Activated naive CD4-positive, alpha-beta T cell treated with anti-CD3 and anti-CD28 coated beads, Interleukin-2, amount 10 ng/mL, durations not matched to agents 7 days and 5 days (primary cell): ENCODE data around the gene CAPN11.
"Not testable (repeated sequence)": the region's sequence is repeated elsewhere in the genome, so short reads cannot be mapped to it uniquely, and the experiment has no call there.

Experiments
- CTCF ChIA-PET: fragments of 350-600 bp; sonication (Branson Sonifier 250); formaldehyde crosslinking; loops from one replicate; lab custom pipeline; 2021; ENCODE audit warnings: antibody characterized with exemption; lab: Charles Lee
- DNase-seq: peaks from one replicate; pipeline ENCODE4 v3.0.0-alpha.2; 2020
- H3K27ac Mint-ChIP-seq: one replicate; pipeline ENCODE4 v1.8.0; 2021; ENCODE audit warnings: mild to moderate bottlenecking, moderate library complexity, mixed read lengths
- H3K27me3 Mint-ChIP-seq: one replicate; pipeline ENCODE4 v1.8.0; 2021; ENCODE audit warnings: mild to moderate bottlenecking, mixed read lengths
- H3K36me3 Mint-ChIP-seq: one replicate; pipeline ENCODE4 v1.8.0; 2021; ENCODE audit warnings: mixed read lengths
- H3K4me1 Mint-ChIP-seq: one replicate; pipeline ENCODE4 v1.8.0; 2021; ENCODE audit warnings: mixed read lengths
- H3K4me3 Mint-ChIP-seq: one replicate; pipeline ENCODE4 v1.8.0; 2021; ENCODE audit warnings: mild to moderate bottlenecking, moderate library complexity, mixed read lengths
- H3K9me3 Mint-ChIP-seq: one replicate; pipeline ENCODE4 v1.8.0; 2021; ENCODE audit warnings: mixed read lengths

Gene CAPN11

GRCh38 chr6:44138717-44139350 is 19.8 kb upstream of the CAPN11 start:
- H3K4me1 Mint-ChIP-seq = no peaks in the 10 kb centered on the region
- H3K27me3 Mint-ChIP-seq = no peaks in the 10 kb centered on the region
- CTCF ChIA-PET = no interaction called here
- DNase-seq = no peak
- H3K27ac Mint-ChIP-seq = no peak overlapping the region
- H3K4me3 Mint-ChIP-seq = no peak overlapping the region
- peaks cover 20% of the 10 kb centered on the region for H3K36me3 Mint-ChIP-seq
- no peaks in the 10 kb centered on the region for H3K9me3 Mint-ChIP-seq

GRCh38 chr6:44139351-44139743 is 19.3 kb upstream of the CAPN11 start:
- DNase-seq = no peak
- CTCF ChIA-PET = no interaction called here
- Mint-ChIP-seq H3K9me3 (no peaks in the 10 kb centered on the region), H3K27me3 (no peaks in the 10 kb centered on the region), H3K36me3 (peaks cover 20% of the 10 kb centered on the region), H3K4me3 (no peak overlapping the region), H3K4me1 (no peaks in the 10 kb centered on the region), H3K27ac (no peak overlapping the region)

GRCh38 chr6:44142835-44143234 is 15.8 kb upstream of the CAPN11 start:
- Mint-ChIP-seq H3K36me3 (peaks cover 14% of the 10 kb centered on the region), H3K27ac (no peak overlapping the region), H3K27me3 (no peaks in the 10 kb centered on the region), H3K4me1 (no peaks in the 10 kb centered on the region), H3K4me3 (no peak overlapping the region), H3K9me3 (no peaks in the 10 kb centered on the region)
- CTCF ChIA-PET = no interaction called here
- no peak for DNase-seq

- no peak for DNase-seq
- no peaks in the 10 kb centered on the region for H3K9me3 Mint-ChIP-seq
- CTCF ChIA-PET = no interaction called here
- H3K4me3 Mint-ChIP-seq = no peak overlapping the region
- peaks cover 13% of the 10 kb centered on the region for H3K36me3 Mint-ChIP-seq
- H3K4me1 Mint-ChIP-seq = no peaks in the 10 kb centered on the region
- no peaks in the 10 kb centered on the region for H3K27me3 Mint-ChIP-seq
- H3K27ac Mint-ChIP-seq = no peak overlapping the region
Observed at GRCh38 chr6:44143731-44144130, 14.9 kb upstream of the CAPN11 start.

GRCh38 chr6:44144536-44144935 is 14.1 kb upstream of the CAPN11 start:
- not testable (repeated sequence) for DNase-seq, H3K4me3 Mint-ChIP-seq, H3K4me1 Mint-ChIP-seq, H3K27ac Mint-ChIP-seq, H3K27me3 Mint-ChIP-seq, H3K9me3 Mint-ChIP-seq
- CTCF ChIA-PET = interaction anchor here (1.1 to 1.3 kb wide), 2 partner anchors 45 to 48 kb away, joined by 3 to 4 read pairs; no protein-coding TSS in a partner anchor
- H3K36me3 Mint-ChIP-seq = peaks cover 12% of the 10 kb centered on the region

- CTCF ChIA-PET = interaction anchor here (0.7 kb wide), 1 partner anchor 24 kb away, joined by 4 read pairs; no protein-coding TSS in a partner anchor
- Mint-ChIP-seq H3K27me3 (no peaks in the 10 kb centered on the region), H3K4me3 (no peak overlapping the region), H3K4me1 (no peaks in the 10 kb centered on the region), H3K9me3 (no peaks in the 10 kb centered on the region), H3K27ac (no peak overlapping the region), H3K36me3 (peaks cover 3% of the 10 kb centered on the region)
- no peak for DNase-seq
Observed at GRCh38 chr6:44145839-44146238, 12.8 kb upstream of the CAPN11 start.

- Mint-ChIP-seq H3K4me1 (peaks cover 3% of the 10 kb centered on the region), H3K27ac (no peak overlapping the region), H3K4me3 (no peak overlapping the region), H3K36me3 (no peaks in the 10 kb centered on the region), H3K9me3 (no peaks in the 10 kb centered on the region), H3K27me3 (no peaks in the 10 kb centered on the region)
- DNase-seq = no peak
- CTCF ChIA-PET = interaction anchor here (0.5 to 1.8 kb wide), 2 partner anchors 30 to 49 kb away, joined by 4 to 8 read pairs; no protein-coding TSS in a partner anchor
Observed at GRCh38 chr6:44146685-44147084, 11.9 kb upstream of the CAPN11 start.

GRCh38 chr6:44147256-44147655 is 11.4 kb upstream of the CAPN11 start:
- Mint-ChIP-seq H3K27me3 (no peaks in the 10 kb centered on the region), H3K4me3 (no peak overlapping the region), H3K36me3 (no peaks in the 10 kb centered on the region), H3K4me1 (peaks cover 3% of the 10 kb centered on the region), H3K27ac (no peak overlapping the region), H3K9me3 (no peaks in the 10 kb centered on the region)
- CTCF ChIA-PET = interaction anchor here (0.5 to 1.8 kb wide), 2 partner anchors 31 to 49 kb away, joined by 4 to 8 read pairs; no protein-coding TSS in a partner anchor
- DNase-seq = no peak

- DNase-seq = no peak
- Mint-ChIP-seq H3K4me1 (peaks cover 3% of the 10 kb centered on the region), H3K4me3 (no peak overlapping the region), H3K27ac (no peak overlapping the region), H3K27me3 (no peaks in the 10 kb centered on the region), H3K36me3 (no peaks in the 10 kb centered on the region), H3K9me3 (no peaks in the 10 kb centered on the region)
- CTCF ChIA-PET = no interaction called here
Observed at GRCh38 chr6:44148306-44148705, 10.3 kb upstream of the CAPN11 start.

GRCh38 chr6:44149369-44150012 is 9.1 kb upstream of the CAPN11 start:
- H3K27me3 Mint-ChIP-seq = no peaks in the 10 kb centered on the region
- no peak for DNase-seq
- H3K27ac Mint-ChIP-seq = no peak overlapping the region
- CTCF ChIA-PET = interaction anchor here (0.8 to 2.5 kb wide), 4 partner anchors 49 to 56 kb away, joined by 3 to 37 read pairs (median 12); no protein-coding TSS in a partner anchor
- peaks cover 3% of the 10 kb centered on the region for H3K4me1 Mint-ChIP-seq
- no peaks in the 10 kb centered on the region for H3K9me3 Mint-ChIP-seq
- H3K36me3 Mint-ChIP-seq = no peaks in the 10 kb centered on the region
- no peak overlapping the region for H3K4me3 Mint-ChIP-seq

- no peaks in the 10 kb centered on the region for H3K27me3 Mint-ChIP-seq
- H3K4me3 Mint-ChIP-seq = no peak overlapping the region
- H3K27ac Mint-ChIP-seq = no peak overlapping the region
- DNase-seq = no peak
- peaks cover 3% of the 10 kb centered on the region for H3K4me1 Mint-ChIP-seq
- CTCF ChIA-PET = interaction anchor here (1.6 to 2.5 kb wide), 6 partner anchors 11 to 74 kb away, joined by 6 to 37 read pairs (median 10); no protein-coding TSS in a partner anchor
- no peaks in the 10 kb centered on the region for H3K9me3 Mint-ChIP-seq
- no peaks in the 10 kb centered on the region for H3K36me3 Mint-ChIP-seq
Observed at GRCh38 chr6:44150317-44150917, 8.2 kb upstream of the CAPN11 start.

GRCh38 chr6:44151348-44152108 is 7.1 kb upstream of the CAPN11 start:
- H3K27ac Mint-ChIP-seq = no peak overlapping the region
- H3K36me3 Mint-ChIP-seq = no peaks in the 10 kb centered on the region
- no peak overlapping the region for H3K4me3 Mint-ChIP-seq
- no peaks in the 10 kb centered on the region for H3K27me3 Mint-ChIP-seq
- CTCF ChIA-PET = interaction anchor here (0.6 to 2.5 kb wide), 7 partner anchors 10 to 73 kb away, joined by 3 to 37 read pairs (median 9); no protein-coding TSS in a partner anchor
- no peaks in the 10 kb centered on the region for H3K9me3 Mint-ChIP-seq
- DNase-seq = peak; percentile 85
- H3K4me1 Mint-ChIP-seq = peaks cover 3% of the 10 kb centered on the region

GRCh38 chr6:44152109-44152461 is 6.5 kb upstream of the CAPN11 start:
- CTCF ChIA-PET = interaction anchor here (1.2 to 3.6 kb wide), 6 partner anchors 9 to 72 kb away, joined by 3 to 37 read pairs (median 8); no protein-coding TSS in a partner anchor
- Mint-ChIP-seq H3K4me1 (peaks cover 3% of the 10 kb centered on the region), H3K4me3 (no peak overlapping the region), H3K27ac (no peak overlapping the region), H3K36me3 (no peaks in the 10 kb centered on the region), H3K9me3 (no peaks in the 10 kb centered on the region), H3K27me3 (no peaks in the 10 kb centered on the region)
- no peak for DNase-seq

- no peak overlapping the region for H3K27ac Mint-ChIP-seq
- DNase-seq = no peak
Observed at GRCh38 chr6:44152533-44152932, 6.1 kb upstream of the CAPN11 start.

More at GRCh38 chr6:44152533-44152932, 6.1 kb upstream of the CAPN11 start:
- Mint-ChIP-seq H3K9me3 (no peaks in the 10 kb centered on the region), H3K27me3 (no peaks in the 10 kb centered on the region), H3K4me1 (peaks cover 3% of the 10 kb centered on the region), H3K36me3 (no peaks in the 10 kb centered on the region), H3K4me3 (no peak overlapping the region)
- CTCF ChIA-PET = interaction anchor here (1.2 to 3.6 kb wide), 2 partner anchors 9 to 56 kb away, joined by 3 to 21 read pairs; no protein-coding TSS in a partner anchor
